ENCODE data around the gene VSTM4.

DNA sequence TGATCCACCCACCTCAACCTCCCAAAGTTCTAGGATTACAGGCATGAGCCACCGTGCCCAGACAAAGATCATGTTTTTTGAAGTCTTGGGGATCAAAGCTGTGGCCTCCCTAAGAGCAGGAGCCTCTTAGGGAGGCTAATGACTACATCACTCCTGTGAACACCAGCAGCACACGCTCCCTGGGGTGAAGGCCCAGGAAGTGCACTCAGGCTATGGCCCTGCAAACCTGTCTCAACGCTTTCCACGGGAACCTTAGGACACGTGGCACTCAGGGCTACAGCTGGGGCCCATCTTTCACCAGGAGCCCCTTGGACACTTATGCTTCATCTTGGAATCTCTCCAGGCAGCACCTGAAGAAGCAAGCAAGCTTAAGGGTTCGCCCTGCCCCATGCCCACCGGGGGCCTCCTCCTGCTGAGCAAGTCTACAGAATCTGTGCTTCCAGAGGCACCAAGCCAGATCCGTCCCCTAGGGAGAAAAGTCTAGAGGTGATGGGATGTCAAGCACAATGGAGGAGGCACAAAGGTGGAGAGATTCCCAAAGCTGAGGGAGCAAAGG, 18.4 kb downstream of the VSTM4 start:
- TF ChIP-seq CTCF (conservative IDR thresholded peaks at IDR 0.05) (no peak), EZH2 (IDR thresholded peaks at IDR 0.05; ENCODE audit: low read depth) (no peak)

Measured in PC-9 (cell line).